Urothelium cell line (cell line): ENCODE data around the gene AURKAIP1.

Experiments
- DNase-seq: peaks from one replicate; pipeline ENCODE4 v3.0.0; 2011; ENCODE audit warnings: low spot score, mixed read lengths
- FAIRE-seq: peaks from 2 replicates; lab custom pipeline; 2011; peaks lifted over from hg19 to GRCh38; lab: Jason Lieb, UNC

Gene AURKAIP1

GRCh38 chr1:1336446-1336845 lies 38.6 kb downstream of the AURKAIP1 start:
- DNase-seq (no peak), FAIRE-seq (no peak)

- FAIRE-seq: no peak
Measured at GRCh38 chr1:1335792-1336248, 39.2 kb downstream of the AURKAIP1 start.

GRCh38 chr1:1335283-1335682 lies 39.7 kb downstream of the AURKAIP1 start:
- FAIRE-seq (no peak), DNase-seq (no peak)

More at GRCh38 chr1:1335792-1336248, 39.2 kb downstream of the AURKAIP1 start:
- no peak for DNase-seq

- FAIRE-seq (no peak), DNase-seq (no peak)
Measured at GRCh38 chr1:1334835-1335234, 40.2 kb downstream of the AURKAIP1 start.

GRCh38 chr1:1333551-1334241 lies 41.3 kb downstream of the AURKAIP1 start:
- DNase-seq (no peak), FAIRE-seq (no peak)

- DNase-seq (no peak), FAIRE-seq (no peak)
Measured at GRCh38 chr1:1332774-1333480, 42.1 kb downstream of the AURKAIP1 start.

- FAIRE-seq (no peak), DNase-seq (no peak)
Measured at GRCh38 chr1:1332031-1332755, 42.8 kb downstream of the AURKAIP1 start.

GRCh38 chr1:1331068-1331965 lies 43.7 kb downstream of the AURKAIP1 start, which contains the start of gene TAS1R3:
TSS of gene TAS1R3 (plus strand) at chr1:1331280. CDS start at chr1:1331346, 66 bp downstream.
- DNase-seq (no peak), FAIRE-seq (no peak)

- FAIRE-seq (no peak), DNase-seq (no peak)
Measured at GRCh38 chr1:1330366-1331067, 44.5 kb downstream of the AURKAIP1 start.

- FAIRE-seq: peak; percentile 87
- DNase-seq: no peak
Measured at GRCh38 chr1:1329304-1330210, 45.5 kb downstream of the AURKAIP1 start.

- DNase-seq: no peak
- FAIRE-seq: no peak
Measured at GRCh38 chr1:1328254-1328653, 46.8 kb downstream of the AURKAIP1 start.

GRCh38 chr1:1327291-1327690 lies 47.7 kb downstream of the AURKAIP1 start:
- FAIRE-seq (no peak), DNase-seq (no peak)

- FAIRE-seq: no peak
Measured at GRCh38 chr1:1326075-1326605, 48.9 kb downstream of the AURKAIP1 start.

GRCh38 chr1:1325288-1326074 lies 49.5 kb downstream of the AURKAIP1 start:
- FAIRE-seq (no peak), DNase-seq (no peak)

More at GRCh38 chr1:1326075-1326605, 48.9 kb downstream of the AURKAIP1 start:
- no peak for DNase-seq

GRCh38 chr1:1324524-1325287 lies 50.3 kb downstream of the AURKAIP1 start, which contains the start of the genes CPTP and INTS11:
TSS of gene CPTP (plus strand) at chr1:1324802. CDS start at chr1:1326911, 2,109 bp downstream.
TSS of gene INTS11 (minus strand) at chr1:1324660. CDS start at chr1:1324608, 52 bp downstream.
- DNase-seq (peak; percentile 97), FAIRE-seq (peak; percentile 59)

GRCh38 chr1:1324084-1324523 lies 50.9 kb downstream of the AURKAIP1 start:
- no peak for DNase-seq
- FAIRE-seq: no peak
